Right lung (tissue), 10 donors: ENCODE measurements around the gene MAVS. TPM values are rescaled to one million over a fixed set of nuclear protein-coding genes. Genes with fewer than 3 reads are reported as not detected.
A peak's percentile ranks its signal among the peaks of the same experiment; 100 is the strongest.

Experiments used
- DNase-seq, 2 donors: peaks; one replicate each; pipeline ENCODE4 v3.0.0-alpha.2; 2013
- long read RNA-seq, 8 donors: transcript quantifications; one replicate each; lab custom pipeline, GENCODE V29; 2026
- polyA plus RNA-seq, 5 donors: library from polyadenylated mRNA; unstranded; fragments of 120-200 nt; gene quantifications; one replicate each; pipeline versions ENCODE4 v1.2.1 to v1.2.3, GENCODE V29; 2013; ENCODE audit warnings: inconsistent platforms in 1 of 5, low replicate concordance in 1 of 5; ENCODE audit not compliant: insufficient read length in 5 of 5, insufficient read depth in 1 of 5

The MAVS gene
- polyA plus RNA-seq = 10 to 100 TPM; 21.9 to 32.2 (median 25.7) TPM
- long read RNA-seq, donor 1, full-length matches to known transcripts = 2 of 7 reads
- long read RNA-seq, donor 1, partial matches to known transcripts = 5 of 7 reads
- long read RNA-seq, donor 1, other reads (novel, unspliced or antisense) = 0 of 7 reads
- long read RNA-seq, donor 2, full-length matches to known transcripts = 1 of 1 reads
- long read RNA-seq, donor 2, partial matches to known transcripts = 0 of 1 reads
- long read RNA-seq, donor 2, other reads (novel, unspliced or antisense) = 0 of 1 reads
- long read RNA-seq, donor 3, full-length matches to known transcripts = 2 of 2 reads
- long read RNA-seq, donor 3, partial matches to known transcripts = 0 of 2 reads
- long read RNA-seq, donor 3, other reads (novel, unspliced or antisense) = 0 of 2 reads
- long read RNA-seq, donor 4 = 0 reads
- long read RNA-seq, donor 5, full-length matches to known transcripts = 4 of 4 reads
- long read RNA-seq, donor 5, partial matches to known transcripts = 0 of 4 reads
- long read RNA-seq, donor 5, other reads (novel, unspliced or antisense) = 0 of 4 reads
- long read RNA-seq, donor 6, full-length matches to known transcripts = 6 of 6 reads
- long read RNA-seq, donor 6, partial matches to known transcripts = 0 of 6 reads
- long read RNA-seq, donor 6, other reads (novel, unspliced or antisense) = 0 of 6 reads
- long read RNA-seq, donor 7, full-length matches to known transcripts = 5 of 5 reads
- long read RNA-seq, donor 7, partial matches to known transcripts = 0 of 5 reads
- long read RNA-seq, donor 7, other reads (novel, unspliced or antisense) = 0 of 5 reads
- long read RNA-seq, donor 8, full-length matches to known transcripts = 1 of 1 reads
- long read RNA-seq, donor 8, partial matches to known transcripts = 0 of 1 reads
- long read RNA-seq, donor 8, other reads (novel, unspliced or antisense) = 0 of 1 reads

DNA sequence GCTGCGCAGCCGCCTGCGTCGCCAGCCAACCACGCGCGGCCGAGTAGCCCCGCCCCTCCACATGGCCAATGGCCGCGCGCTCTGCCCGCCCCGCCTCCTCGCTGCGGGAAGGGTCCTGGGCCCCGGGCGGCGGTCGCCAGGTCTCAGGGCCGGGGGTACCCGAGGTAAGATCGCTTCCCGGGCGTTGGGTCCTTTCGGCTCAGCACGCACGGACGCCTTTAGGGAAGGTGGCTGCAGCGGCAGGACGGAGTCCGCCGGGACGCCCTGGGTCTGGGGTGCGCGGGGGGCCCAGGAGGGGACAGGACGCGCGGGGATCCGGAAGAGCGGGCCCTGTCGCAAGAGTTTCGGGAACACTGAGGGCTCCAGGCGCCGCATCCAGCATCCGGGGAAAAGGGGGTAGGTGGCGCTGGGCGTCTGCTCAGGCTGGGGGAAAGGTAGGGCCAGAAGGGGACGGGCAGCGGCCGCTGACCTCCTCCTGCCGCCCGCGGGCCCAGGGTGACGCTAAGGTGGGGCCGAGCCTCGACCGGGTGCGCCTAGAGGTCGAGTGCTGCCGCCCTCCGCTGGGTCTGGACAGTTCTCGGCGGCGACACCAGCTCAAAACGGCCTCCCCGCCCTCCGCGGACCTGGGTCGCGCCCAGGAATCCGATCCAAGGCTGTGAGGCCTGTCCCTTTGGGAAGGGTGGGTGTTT is at the start of gene MAVS:
Gene MAVS (plus strand): TSS at position 95 of the 689 bp plus-strand sequence. CDS start 7,791 bp downstream, outside the sequence.
- peak; percentile 84 to 87 for DNase-seq

DNA sequence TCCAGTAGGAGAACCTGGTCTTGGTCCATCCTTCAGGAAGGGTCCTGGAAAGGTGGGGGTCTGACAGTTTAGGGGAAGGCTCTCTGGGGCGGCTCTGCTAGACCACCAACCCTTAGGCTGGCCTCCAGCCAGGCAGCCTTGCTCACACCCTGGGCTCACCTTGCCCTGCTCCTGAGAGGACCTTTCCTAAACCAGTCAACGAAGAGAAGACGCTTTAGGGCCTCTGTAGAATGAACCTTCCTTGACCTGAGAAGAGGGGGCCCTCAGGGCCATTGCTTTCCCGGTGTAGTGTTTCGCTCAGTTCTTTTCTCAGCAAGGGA is 49.4 kb upstream of the MAVS start:
- DNase-seq = no peak

DNA sequence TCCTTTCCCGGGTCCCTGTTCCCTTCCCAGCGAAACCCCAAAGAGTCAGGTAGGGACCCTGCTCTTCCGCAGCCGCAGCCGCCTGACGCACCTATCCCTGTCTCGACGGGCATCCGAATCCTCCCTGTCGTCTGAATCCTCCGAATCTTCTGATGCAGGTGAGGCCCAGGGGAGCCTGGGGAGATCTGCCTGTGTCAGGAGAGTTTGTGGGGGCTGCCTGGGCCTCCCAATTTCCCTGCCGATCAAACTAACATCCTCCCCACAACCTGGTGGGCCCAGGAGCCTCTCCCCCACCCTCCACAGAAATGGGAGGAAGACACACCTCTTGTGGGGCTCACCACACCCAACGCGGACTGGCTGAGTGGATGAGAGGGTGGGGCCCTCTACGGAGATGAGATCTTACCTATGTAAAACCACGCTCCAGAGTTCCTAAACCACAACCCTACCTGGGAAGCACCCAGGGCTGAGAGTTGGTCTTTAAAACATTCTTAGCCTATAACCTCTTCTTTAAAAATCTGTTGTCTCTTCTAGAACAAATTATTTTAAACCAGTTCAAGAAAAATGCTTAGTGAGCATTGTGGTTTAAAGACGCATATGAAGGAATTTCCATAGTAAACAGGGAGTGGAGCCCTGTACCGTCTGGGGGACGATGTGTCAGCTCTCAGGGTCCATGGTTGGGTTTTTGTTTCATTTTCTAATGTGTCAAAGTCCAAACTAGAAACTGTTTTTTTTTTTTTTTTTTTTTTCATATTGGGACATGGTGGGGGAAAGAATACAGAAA is 48.9 kb upstream of the MAVS start:
- DNase-seq = no peak

DNA sequence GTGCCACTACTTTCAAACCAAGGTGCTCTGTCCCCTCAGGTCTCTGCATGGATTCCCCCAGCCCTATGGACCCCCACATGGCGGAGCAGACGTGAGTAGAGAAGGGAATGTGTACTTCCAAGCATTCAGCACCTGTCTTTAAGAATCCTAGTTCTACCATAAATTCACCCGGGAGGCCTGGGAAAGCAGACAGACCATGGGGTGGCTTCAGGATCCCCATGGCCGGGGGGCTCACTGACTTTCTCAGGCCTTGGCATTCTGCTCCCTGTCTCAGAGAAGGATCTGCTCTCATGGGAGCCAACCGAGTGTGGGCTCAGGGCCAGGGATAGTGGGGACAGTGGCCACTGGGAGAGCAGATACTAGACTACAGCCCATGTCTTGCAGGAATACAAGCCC is 48.3 kb upstream of the MAVS start:
- DNase-seq = no peak

DNA sequence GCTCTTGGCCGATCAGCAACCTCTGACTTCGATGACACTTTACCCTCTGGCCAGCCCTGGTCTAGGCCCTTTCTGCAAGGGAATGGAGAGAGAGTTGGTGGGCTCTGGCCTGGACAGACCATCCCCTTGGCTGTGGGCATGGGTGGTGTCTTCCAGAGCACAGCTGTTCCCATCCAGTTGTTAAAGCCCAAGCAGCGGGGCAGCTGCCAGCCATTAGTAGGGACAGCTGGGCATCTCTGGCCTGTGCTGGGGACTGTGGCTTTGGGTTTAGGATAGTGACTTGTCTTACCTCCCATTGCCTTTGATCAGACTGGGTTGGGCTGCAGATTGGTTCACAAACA is 47.8 kb upstream of the MAVS start:
- no peak for DNase-seq

DNA sequence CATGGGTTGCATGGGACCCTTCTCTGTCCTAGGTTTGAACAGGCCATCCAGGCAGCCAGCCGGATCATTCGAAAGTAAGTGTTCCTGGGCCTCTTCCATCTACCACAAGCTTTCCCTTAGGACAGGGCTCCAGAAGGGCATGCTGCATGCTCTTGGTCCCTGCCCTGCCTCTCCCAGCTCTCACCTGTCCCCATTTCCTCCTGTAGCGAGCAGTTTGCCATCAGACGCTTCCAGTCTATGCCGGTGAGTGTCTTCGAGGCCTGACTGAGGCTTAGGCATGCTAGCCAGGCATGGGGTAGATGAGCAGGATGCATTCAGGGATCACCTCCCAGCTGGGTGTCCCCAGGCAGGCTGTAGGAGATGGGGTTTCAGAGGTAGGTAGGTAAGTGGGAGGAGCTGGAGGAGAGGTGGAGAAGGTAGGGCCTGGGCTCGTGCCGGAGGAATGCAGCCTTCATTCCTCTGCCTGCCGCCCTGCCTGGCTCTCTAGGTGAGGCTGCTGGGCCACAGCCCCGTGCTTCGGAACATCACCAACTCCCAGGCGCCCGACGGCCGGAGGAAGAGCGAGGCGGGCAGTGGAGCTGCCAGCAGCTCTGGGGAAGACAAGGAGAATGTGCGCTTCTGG is 46.3 kb upstream of the MAVS start:
- no peak for DNase-seq

GRCh38 chr20:3800878-3801260 is 45.8 kb upstream of the MAVS start:
- DNase-seq = no peak

DNA sequence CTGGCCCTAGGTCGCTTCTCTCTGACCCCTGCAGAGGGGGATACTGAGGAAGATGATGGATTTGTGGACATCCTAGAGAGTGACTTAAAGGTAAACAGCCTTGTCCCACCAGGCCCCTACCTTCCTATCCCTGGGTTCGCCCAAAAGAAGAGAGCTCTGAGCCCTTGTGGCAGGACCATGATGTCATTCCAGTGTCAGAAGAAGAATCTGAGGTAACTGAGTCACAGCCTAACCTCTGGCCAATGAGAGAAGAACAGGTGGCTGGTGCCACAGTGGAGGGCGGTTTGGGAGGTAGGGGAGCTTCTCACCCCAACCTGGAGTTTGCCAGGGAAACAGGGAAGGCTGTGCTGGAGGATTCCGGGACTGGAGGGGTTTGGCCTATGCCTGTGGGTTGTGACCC is 45.3 kb upstream of the MAVS start:
- no peak for DNase-seq

DNA sequence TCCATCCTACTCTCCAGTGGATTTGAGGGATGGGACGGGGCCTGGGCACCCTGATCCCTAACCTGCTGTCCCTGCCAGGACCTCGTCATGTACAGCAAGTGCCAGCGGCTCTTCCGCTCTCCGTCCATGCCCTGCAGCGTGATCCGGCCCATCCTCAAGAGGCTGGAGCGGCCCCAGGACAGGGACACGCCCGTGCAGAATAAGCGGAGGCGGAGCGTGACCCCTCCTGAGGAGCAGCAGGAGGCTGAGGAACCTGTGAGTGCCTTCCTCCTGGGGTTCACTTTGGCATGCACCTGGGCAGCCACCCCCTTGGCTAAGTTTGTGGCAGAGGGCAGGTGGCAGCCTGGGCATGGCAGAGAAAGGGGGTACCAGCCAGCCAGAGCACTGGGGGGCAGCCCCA is 44.8 kb upstream of the MAVS start:
- DNase-seq = no peak

DNA sequence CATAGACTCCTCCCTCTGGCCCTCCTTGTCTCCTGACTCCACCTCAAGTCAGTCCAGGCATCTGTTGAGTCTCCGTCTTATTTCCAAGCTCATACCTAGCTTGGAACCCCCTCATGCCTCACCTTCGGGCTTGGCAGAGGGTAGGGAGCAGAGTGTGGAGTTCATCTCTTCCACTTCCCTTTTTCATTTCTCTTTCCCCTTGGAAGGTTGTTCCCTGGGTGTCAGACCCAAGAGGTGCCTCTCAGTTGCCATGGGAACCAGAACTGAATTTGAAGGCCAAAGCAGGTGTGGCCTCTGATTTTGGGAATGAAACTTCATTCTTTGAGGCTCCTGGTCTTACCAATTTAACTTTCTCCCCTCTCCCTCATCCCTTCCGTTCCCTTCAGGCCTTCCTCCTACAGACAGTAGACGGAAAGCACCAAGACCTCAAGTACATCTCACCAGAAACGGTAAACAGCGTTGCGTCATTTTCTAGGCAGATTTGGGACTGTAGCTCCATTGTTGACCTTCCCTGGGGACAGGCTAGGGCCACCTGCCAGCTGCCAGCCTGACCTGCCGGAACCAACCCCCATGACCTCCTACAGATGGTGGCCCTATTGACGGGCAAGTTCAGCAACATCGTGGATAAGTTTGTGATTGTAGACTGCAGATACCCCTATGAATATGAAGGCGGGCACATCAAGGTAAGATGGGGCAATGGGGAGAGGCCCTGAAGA is 44.0 kb upstream of the MAVS start:
- DNase-seq = no peak

GRCh38 chr20:3803289-3803688 is 43.3 kb upstream of the MAVS start:
- no peak for DNase-seq

- no peak for DNase-seq
Measured at GRCh38 chr20:3803854-3804253, 42.8 kb upstream of the MAVS start.

GRCh38 chr20:3804254-3804751 is 42.3 kb upstream of the MAVS start:
- DNase-seq = no peak

- DNase-seq = no peak
Measured at GRCh38 chr20:3804781-3805180, 41.9 kb upstream of the MAVS start.

DNA sequence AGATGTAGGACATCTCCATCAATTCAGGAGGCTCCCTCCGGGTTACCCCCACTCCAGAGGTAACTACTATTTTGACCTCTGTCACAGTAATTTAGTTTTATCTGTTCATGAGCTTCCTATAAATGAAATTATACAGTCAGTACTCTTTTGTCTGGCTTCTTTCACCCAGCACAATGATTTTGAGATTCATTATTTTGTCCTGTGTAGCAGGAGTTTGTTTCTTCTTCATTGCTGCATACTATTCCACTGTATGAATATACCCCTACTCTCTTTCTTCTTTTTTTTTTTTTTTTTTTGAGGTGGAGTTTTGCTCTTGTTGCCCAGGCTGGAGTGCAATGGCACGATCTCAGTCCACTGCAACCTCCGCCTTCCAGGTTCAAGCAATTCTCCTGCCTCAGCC is 38.1 kb upstream of the MAVS start:
- no peak for DNase-seq

GRCh38 chr20:3811467-3812258 is 35.0 kb upstream of the MAVS start:
- peak; percentile 99 for DNase-seq

GRCh38 chr20:3812259-3812681 is 34.4 kb upstream of the MAVS start:
- no peak for DNase-seq

- no peak for DNase-seq
Measured at GRCh38 chr20:3812975-3813847, 33.4 kb upstream of the MAVS start.
